ENCODE results near the gene ANXA4. TPM values are rescaled to one million over a fixed set of nuclear protein-coding genes. Genes with fewer than 3 reads are reported as not detected.

Gene ANXA4
- total RNA-seq, 1 donor = 36.9 TPM

GRCh38 chr2:69718338-69718965, 23.5 kb upstream of the ANXA4 start:
- no peak for TF ChIP-seq CTCF (IDR thresholded peaks at IDR 0.05; ENCODE audit: insufficient read depth, low read length)
- no peak overlapping the region for H3K4me3 ChIP-seq (ENCODE audit: low read depth, low read length)
- DNase-seq (ENCODE audit: low read depth) = no peak

- DNase-seq (ENCODE audit: low read depth) = no peak
- no peak overlapping the region for H3K4me3 ChIP-seq (ENCODE audit: low read depth, low read length)
- TF ChIP-seq CTCF (IDR thresholded peaks at IDR 0.05; ENCODE audit: insufficient read depth, low read length) = peak; percentile 51
These were observed 21.5 kb upstream of the ANXA4 start for GRCh38 chr2:69720404-69720803.

- DNase-seq (ENCODE audit: low read depth) = no peak
- no peak overlapping the region for H3K4me3 ChIP-seq (ENCODE audit: low read depth, low read length)
- no peak for TF ChIP-seq CTCF (IDR thresholded peaks at IDR 0.05; ENCODE audit: insufficient read depth, low read length)
These were observed 20.9 kb upstream of the ANXA4 start for GRCh38 chr2:69721022-69721421.

- no peak for TF ChIP-seq CTCF (IDR thresholded peaks at IDR 0.05; ENCODE audit: insufficient read depth, low read length)
- H3K4me3 ChIP-seq (ENCODE audit: low read depth, low read length) = no peak overlapping the region
- DNase-seq (ENCODE audit: low read depth) = no peak
These were observed 18.1 kb upstream of the ANXA4 start for GRCh38 chr2:69723791-69724190.

GRCh38 chr2:69724540-69725159, 17.3 kb upstream of the ANXA4 start:
- peak; percentile 86 for TF ChIP-seq CTCF (IDR thresholded peaks at IDR 0.05; ENCODE audit: insufficient read depth, low read length)
- DNase-seq (ENCODE audit: low read depth) = peak; percentile 83
- peak overlapping the region; percentile 40 for H3K4me3 ChIP-seq (ENCODE audit: low read depth, low read length)

- TF ChIP-seq CTCF (IDR thresholded peaks at IDR 0.05; ENCODE audit: insufficient read depth, low read length) = no peak
- no peak overlapping the region for H3K4me3 ChIP-seq (ENCODE audit: low read depth, low read length)
- no peak for DNase-seq (ENCODE audit: low read depth)
These were observed 16.1 kb upstream of the ANXA4 start for GRCh38 chr2:69725706-69726360.

Measured in fibroblast of the aortic adventitia (primary cell).